HG02970 (cell line): ENCODE measurements around the gene ENTPD8.

Source experiments
- ATAC-seq: cut with Tn5 transposase; IDR thresholded peaks from one replicate; pipeline ENCODE4 v1.9.1; 2021; ENCODE audit warnings: mild to moderate bottlenecking, moderate library complexity, moderate number of reproducible peaks; ENCODE audit not compliant: unreplicated experiment, low FRiP score

The ENTPD8 gene

GRCh38 chr9:137449081-137449844 is 8.1 kb upstream of the ENTPD8 start:
- ATAC-seq, result no peak

- no peak for ATAC-seq
Measured at GRCh38 chr9:137448602-137448962, 7.4 kb upstream of the ENTPD8 start.

DNA sequence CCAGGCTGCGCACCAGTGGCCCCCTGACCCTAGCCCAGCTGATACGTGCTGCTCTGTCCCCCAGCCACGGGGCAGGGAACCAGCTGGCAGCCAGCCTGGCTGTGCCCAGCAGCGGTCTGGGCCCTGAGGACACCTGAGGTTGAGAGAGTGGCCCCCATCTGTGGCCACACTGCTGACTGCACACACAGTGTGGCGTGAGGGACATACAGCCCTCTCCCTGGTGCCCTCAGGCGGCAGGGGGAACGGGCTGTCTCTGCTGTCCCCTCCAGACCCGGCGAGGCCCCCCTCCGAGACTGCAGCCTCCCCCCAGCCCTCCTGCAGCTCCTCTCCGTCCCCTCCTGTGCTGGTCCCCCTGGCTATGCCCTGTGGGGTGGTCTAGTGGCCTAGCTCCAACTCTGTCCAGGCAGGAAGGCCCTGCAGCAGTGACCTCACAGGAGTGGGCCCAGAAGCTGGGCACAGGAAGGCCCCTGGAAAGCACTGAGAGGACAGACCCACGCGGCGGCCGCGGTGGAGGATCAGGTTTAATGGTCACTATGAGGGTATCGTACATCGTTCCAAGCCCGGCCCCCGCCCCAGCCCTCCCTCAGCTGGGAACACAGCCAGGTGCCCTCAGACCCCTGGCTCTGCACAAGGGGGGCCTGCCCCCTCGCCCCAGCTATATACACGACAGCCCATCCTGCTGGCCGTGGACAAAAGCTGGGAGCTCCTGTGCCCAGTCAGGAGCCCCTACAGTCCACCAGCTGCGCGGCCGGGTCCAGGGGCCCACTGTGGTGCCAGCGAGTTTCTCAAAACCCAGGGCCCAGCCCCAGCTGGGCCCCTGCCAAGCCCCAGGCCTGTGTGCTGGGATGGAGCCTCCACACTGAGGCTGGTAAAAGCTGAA is 6.8 kb upstream of the ENTPD8 start:
- ATAC-seq, result no peak

- no peak for ATAC-seq
Measured at GRCh38 chr9:137446851-137447471, 5.8 kb upstream of the ENTPD8 start.

DNA sequence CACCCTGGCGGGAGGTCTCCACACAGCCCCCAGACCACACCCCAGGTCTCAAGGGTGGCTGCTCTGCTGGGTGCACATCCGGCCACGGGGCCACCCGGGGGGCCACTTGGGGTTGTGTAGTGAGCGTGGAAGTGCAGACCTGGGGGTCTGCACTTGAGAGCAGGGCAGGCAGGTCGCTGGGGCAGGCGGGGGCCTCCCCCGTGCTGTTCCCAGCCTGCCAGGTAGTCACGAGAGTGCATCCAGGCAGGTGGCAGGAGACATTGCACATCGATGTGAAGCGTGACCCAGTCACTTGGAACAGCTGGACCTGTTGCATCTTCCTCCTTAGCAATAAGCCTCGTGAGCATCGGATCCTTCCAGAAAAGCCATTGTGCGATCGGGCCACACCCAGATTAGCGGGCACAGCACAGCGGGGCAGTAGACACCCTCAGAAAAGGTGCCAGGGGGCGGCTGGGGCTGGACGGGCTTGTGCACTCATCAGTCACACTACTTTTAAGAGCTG is 4.8 kb upstream of the ENTPD8 start:
- no peak for ATAC-seq

GRCh38 chr9:137445275-137445807 is 4.2 kb upstream of the ENTPD8 start:
- no peak for ATAC-seq

GRCh38 chr9:137444106-137444790 is 3.1 kb upstream of the ENTPD8 start:
- ATAC-seq, result no peak

- ATAC-seq, result no peak
Measured at GRCh38 chr9:137441935-137442321, 771 bp upstream of the ENTPD8 start.

GRCh38 chr9:137439158-137439714 is 1.9 kb downstream of the ENTPD8 start:
- ATAC-seq, result no peak

DNA sequence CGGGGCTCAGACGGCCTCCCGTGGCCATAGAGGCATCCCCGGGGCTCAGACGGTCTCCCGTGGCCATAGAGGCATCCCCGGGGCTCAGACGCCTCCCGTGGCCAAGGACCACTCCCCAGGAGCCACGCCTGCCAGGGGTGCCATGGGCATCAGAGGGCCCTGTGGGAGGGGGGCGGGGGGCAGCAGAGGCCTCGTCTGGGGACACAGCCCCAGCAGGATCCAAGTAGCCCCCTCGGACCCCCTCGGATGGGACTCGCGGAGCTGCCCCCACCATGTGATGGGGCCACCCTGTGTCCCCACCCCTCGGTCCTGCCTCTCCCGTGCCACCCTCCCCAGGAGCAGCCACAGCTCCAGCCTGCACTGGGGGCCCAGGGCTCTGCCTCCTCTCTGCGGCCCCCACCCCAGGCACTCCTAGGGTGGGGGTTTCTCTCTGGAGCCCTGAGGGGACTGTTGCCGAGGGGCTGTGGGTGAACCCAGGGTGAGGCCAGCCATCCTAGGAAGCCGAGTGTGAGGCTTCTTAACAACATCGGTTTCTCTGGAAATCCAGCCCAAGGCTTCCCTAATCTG is 2.5 kb downstream of the ENTPD8 start:
- no peak for ATAC-seq

- ATAC-seq, result no peak
Measured at GRCh38 chr9:137437691-137438590, 3.2 kb downstream of the ENTPD8 start.

GRCh38 chr9:137436761-137437600 is 4.2 kb downstream of the ENTPD8 start:
- ATAC-seq, result no peak

- ATAC-seq, result no peak
Measured at GRCh38 chr9:137435980-137436760, 5.0 kb downstream of the ENTPD8 start.

GRCh38 chr9:137435381-137435891 is 5.7 kb downstream of the ENTPD8 start:
- no peak for ATAC-seq

- no peak for ATAC-seq
Measured at GRCh38 chr9:137434498-137435380, 6.4 kb downstream of the ENTPD8 start.

DNA sequence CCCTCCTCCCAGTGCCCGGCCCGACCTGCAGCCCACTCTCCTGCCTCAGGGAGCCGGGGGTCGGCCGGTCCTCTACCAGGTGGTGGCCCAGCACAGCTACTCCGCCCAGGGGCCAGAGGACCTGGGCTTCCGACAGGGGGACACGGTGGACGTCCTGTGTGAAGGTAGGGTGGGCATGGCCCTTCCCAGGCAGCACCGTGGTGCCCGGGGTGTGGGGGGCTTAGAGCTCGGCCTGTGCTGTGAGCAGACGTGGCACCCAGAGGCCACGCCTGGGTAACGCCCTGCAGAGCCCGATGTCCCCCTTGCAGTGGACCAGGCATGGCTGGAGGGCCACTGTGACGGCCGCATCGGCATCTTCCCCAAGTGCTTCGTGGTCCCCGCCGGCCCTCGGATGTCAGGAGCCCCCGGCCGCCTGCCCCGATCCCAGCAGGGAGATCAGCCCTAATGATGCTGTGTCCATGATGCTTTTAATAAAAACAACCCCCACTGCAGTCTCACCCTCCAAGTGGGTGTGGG is 7.2 kb downstream of the ENTPD8 start:
- ATAC-seq, result no peak
